Measurements from ENCODE around the gene RYR3.

RYR3 gene

DNA sequence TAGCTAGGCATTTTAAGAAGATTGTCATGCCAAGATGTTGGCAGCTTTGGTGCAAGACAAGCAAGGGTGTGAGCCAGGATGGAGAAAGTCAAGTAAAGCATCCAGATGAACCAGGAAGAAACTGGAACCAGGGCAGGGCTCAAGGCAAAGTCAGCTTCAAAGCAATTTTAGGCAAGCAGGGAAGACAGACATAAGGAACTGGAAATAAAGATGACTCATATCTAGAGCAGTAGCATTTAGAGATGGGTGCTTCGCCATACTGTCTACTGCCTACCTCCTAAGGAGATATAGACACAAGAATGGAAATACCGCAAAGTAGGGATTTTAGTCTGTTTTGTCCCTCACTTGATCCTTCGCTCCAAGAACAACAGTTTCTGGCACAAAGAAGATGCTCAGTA is 59.9 kb downstream of the RYR3 start:
- Histone ChIP-seq H3K27ac (ENCODE audit: low read depth, low read length) (no peak overlapping the region), H4K20me1 (ENCODE audit: control insufficient read depth, insufficient read depth, low read depth, low read length) (no peaks in the 10 kb centered on the region), H3K4me3 (ENCODE audit: low read length) (no peak overlapping the region), H3K79me2 (ENCODE audit: control insufficient read depth, low read length) (no peaks in the 10 kb centered on the region), H3K9me2 (replicated peaks; ENCODE audit: control insufficient read depth, low read length) (no peaks in the 10 kb centered on the region), H3K4me2 (ENCODE audit: low read length) (no peak overlapping the region), H3K4me1 (ENCODE audit: control insufficient read depth, low read length) (no peaks in the 10 kb centered on the region), H3K36me3 (ENCODE audit: control insufficient read depth, low read length) (no peaks in the 10 kb centered on the region), H3F3A (ENCODE audit: control insufficient read depth, insufficient read depth) (no peaks in the 10 kb centered on the region), H3K27me3 (ENCODE audit: control insufficient read depth, low read length) (no peaks in the 10 kb centered on the region; the same call in 1 of the 2 replicates), H3K9me3 (ENCODE audit: control insufficient read depth, insufficient read depth, low read length) (no peaks in the 10 kb centered on the region)
- TF ChIP-seq EZH2phosphoT487 (IDR thresholded peaks at IDR 0.05; ENCODE audit: borderline replicate concordance, low read length), result no peak
- TF ChIP-seq, protein P1, sequence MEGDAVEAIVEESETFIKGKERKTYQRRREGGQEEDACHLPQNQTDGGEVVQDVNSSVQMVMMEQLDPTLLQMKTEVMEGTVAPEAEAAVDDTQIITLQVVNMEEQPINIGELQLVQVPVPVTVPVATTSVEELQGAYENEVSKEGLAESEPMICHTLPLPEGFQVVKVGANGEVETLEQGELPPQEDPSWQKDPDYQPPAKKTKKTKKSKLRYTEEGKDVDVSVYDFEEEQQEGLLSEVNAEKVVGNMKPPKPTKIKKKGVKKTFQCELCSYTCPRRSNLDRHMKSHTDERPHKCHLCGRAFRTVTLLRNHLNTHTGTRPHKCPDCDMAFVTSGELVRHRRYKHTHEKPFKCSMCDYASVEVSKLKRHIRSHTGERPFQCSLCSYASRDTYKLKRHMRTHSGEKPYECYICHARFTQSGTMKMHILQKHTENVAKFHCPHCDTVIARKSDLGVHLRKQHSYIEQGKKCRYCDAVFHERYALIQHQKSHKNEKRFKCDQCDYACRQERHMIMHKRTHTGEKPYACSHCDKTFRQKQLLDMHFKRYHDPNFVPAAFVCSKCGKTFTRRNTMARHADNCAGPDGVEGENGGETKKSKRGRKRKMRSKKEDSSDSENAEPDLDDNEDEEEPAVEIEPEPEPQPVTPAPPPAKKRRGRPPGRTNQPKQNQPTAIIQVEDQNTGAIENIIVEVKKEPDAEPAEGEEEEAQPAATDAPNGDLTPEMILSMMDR (IDR thresholded peaks at IDR 0.05; ENCODE audit: low read depth, low read length, poor library complexity, severe bottlenecking), result no peak

DNA sequence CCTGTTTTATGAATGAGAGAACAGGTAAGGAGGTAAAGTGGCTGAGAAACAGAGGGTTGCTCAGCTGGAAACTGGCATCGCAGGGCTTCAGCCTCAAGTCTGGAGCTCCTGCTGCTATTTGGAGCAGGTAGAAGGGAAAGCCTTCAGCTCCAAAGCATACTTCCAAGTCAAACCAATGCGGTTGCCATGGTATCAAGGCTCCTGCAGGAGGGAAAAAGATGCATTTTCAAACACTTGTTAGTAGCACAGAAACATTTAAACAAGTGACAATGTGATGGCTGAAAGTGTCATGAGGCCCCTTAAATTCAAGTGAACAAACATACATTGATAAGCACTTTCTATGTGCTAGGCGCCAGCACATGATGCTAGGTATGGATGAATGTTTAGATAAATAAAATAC is 60.4 kb downstream of the RYR3 start:
- no peaks in the 10 kb centered on the region for H3K4me1 ChIP-seq (ENCODE audit: control insufficient read depth, low read length)
- H3K27me3 ChIP-seq (ENCODE audit: control insufficient read depth, low read length), result no peaks in the 10 kb centered on the region; the same call in 1 of the 2 replicates
- H3F3A ChIP-seq (ENCODE audit: control insufficient read depth, insufficient read depth), result no peaks in the 10 kb centered on the region
- H3K4me3 ChIP-seq (ENCODE audit: low read length), result no peak overlapping the region
- H3K27ac ChIP-seq (ENCODE audit: low read depth, low read length), result no peak overlapping the region
- TF ChIP-seq, protein P1 (IDR thresholded peaks at IDR 0.05; ENCODE audit: low read depth, low read length, poor library complexity, severe bottlenecking), result no peak
- TF ChIP-seq EZH2phosphoT487 (IDR thresholded peaks at IDR 0.05; ENCODE audit: borderline replicate concordance, low read length), result no peak
- no peak overlapping the region for H3K4me2 ChIP-seq (ENCODE audit: low read length)
- no peaks in the 10 kb centered on the region for H3K9me3 ChIP-seq (ENCODE audit: control insufficient read depth, insufficient read depth, low read length)
- no peaks in the 10 kb centered on the region for H3K79me2 ChIP-seq (ENCODE audit: control insufficient read depth, low read length)
- no peaks in the 10 kb centered on the region for H4K20me1 ChIP-seq (ENCODE audit: control insufficient read depth, insufficient read depth, low read depth, low read length)
- no peaks in the 10 kb centered on the region for H3K36me3 ChIP-seq (ENCODE audit: control insufficient read depth, low read length)
- H3K9me2 ChIP-seq (replicated peaks; ENCODE audit: control insufficient read depth, low read length), result no peaks in the 10 kb centered on the region

DNA sequence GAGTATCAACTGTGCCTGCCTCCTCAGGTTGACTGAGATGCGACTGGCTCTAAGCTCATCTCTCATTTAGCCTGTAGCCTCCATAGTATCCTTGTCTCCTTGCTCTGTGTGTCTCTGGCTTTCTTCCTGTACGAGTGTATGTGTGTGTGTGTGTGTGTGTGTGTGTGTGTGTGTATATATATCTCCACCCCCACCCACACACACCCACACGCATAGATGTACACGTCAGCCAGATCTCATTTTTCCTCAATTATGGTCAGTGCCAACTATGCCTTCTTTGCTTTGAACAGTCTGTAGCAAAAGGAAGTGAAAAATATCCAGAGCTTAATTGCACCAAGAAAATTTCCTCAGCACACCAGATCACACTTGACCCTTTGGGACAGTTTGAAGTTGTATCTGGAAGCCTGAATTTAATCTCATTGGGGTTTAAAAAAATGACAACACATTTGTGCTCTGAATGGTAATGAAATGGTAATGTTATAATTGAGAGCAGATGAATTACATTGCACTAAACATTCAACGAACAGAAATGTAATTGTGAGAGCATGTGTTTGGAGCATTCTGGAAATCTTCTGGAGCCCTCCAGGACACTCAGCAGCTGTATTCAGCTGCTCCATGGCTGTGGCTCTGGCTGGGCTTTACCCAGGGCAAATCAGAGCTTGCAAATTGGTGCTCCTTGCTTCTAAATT is 63.6 kb downstream of the RYR3 start:
- no peaks in the 10 kb centered on the region for H3K9me2 ChIP-seq (replicated peaks; ENCODE audit: control insufficient read depth, low read length)
- no peak overlapping the region for H3K4me3 ChIP-seq (ENCODE audit: low read length)
- no peaks in the 10 kb centered on the region for H3F3A ChIP-seq (ENCODE audit: control insufficient read depth, insufficient read depth)
- H3K27ac ChIP-seq (ENCODE audit: low read depth, low read length), result no peak overlapping the region
- no peak overlapping the region for H3K4me2 ChIP-seq (ENCODE audit: low read length)
- TF ChIP-seq, protein P1 (IDR thresholded peaks at IDR 0.05; ENCODE audit: low read depth, low read length, poor library complexity, severe bottlenecking), result no peak
- no peak for TF ChIP-seq EZH2phosphoT487 (IDR thresholded peaks at IDR 0.05; ENCODE audit: borderline replicate concordance, low read length)
- H3K79me2 ChIP-seq (ENCODE audit: control insufficient read depth, low read length), result no peaks in the 10 kb centered on the region
- H3K9me3 ChIP-seq (ENCODE audit: control insufficient read depth, insufficient read depth, low read length), result no peaks in the 10 kb centered on the region
- H3K36me3 ChIP-seq (ENCODE audit: control insufficient read depth, low read length), result no peaks in the 10 kb centered on the region
- no peaks in the 10 kb centered on the region for H3K4me1 ChIP-seq (ENCODE audit: control insufficient read depth, low read length)
- no peaks in the 10 kb centered on the region for H3K27me3 ChIP-seq (ENCODE audit: control insufficient read depth, low read length)
- H4K20me1 ChIP-seq (ENCODE audit: control insufficient read depth, insufficient read depth, low read depth, low read length), result no peaks in the 10 kb centered on the region

Measured in DOHH2 (cell line).